ENCODE measurements around the gene MRPL52. TPM values are rescaled to one million over a fixed set of nuclear protein-coding genes. Genes with fewer than 3 reads are reported as not detected.

The MRPL52 gene
- total RNA-seq, 1 experiment from 2014 or later, result 71.3 TPM

DNA sequence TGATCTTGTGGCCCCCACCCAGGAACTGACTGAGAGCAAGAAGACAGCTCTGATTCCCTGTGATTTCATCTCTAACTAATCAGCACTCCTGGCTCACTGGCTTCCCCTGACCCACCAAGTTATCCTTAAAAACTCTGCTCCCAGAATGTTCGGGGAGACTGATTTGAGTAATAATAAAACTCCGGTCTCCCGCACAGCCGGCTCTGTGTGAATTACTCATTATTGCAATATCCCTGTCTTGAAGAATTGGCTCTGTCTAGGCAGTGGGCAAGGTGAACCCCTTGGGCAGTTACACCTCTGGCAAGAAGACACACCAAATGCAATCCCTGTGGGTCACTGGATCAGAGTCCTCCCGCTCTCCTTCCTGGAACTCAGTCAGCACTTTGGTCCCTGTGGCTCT is 35.7 kb upstream of the MRPL52 start:
- no peaks in the 10 kb centered on the region for H3K9me2 ChIP-seq (replicated peaks; ENCODE audit: insufficient read depth, low read length)
- no peaks in the 10 kb centered on the region for H3K27me3 ChIP-seq (ENCODE audit: low read length)
- no peaks in the 10 kb centered on the region for H3K79me2 ChIP-seq (ENCODE audit: low read length)
- no peak overlapping the region for H3K4me2 ChIP-seq (ENCODE audit: low read depth, low read length, poor library complexity, severe bottlenecking)
- H4K20me1 ChIP-seq (ENCODE audit: insufficient read depth, low read depth, low read length), result no peaks in the 10 kb centered on the region
- no peaks in the 10 kb centered on the region for H3K36me3 ChIP-seq (ENCODE audit: insufficient read depth, low read length)
- peaks cover 45% of the 10 kb centered on the region for H3K4me1 ChIP-seq (ENCODE audit: low read length)
- no peak overlapping the region for H3K4me3 ChIP-seq (ENCODE audit: low read length)
- DNase-seq, result no peak
- H3K9me3 ChIP-seq (ENCODE audit: low read length), result no peaks in the 10 kb centered on the region
- no peak overlapping the region for H3K27ac ChIP-seq (ENCODE audit: low read length)
- H2AFZ ChIP-seq (ENCODE audit: low read length), result no peak overlapping the region
- no peak overlapping the region for H3K9ac ChIP-seq (ENCODE audit: low read length)

DNA sequence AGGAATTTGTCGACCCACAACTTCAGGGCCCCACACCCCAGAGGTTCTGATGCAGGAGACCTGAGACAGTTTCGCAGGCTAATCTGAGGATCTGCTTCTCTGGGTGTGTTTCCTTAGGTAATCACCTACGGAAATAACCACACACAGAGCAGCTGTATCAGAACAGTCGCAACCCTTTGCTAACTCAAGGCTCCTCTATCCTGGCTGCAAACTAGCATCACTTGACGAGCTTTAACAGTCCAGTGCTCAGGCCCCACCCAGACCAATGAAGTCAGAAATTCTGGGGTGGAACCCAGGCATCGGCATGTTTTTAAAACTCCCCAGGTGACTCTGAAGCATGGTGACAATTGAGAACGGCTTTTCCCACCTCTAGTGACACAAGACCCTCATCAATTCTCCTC is 35.1 kb upstream of the MRPL52 start:
- Histone ChIP-seq H3K36me3 (ENCODE audit: insufficient read depth, low read length) (no peaks in the 10 kb centered on the region), H3K9ac (ENCODE audit: low read length) (no peak overlapping the region), H3K4me3 (ENCODE audit: low read length) (no peak overlapping the region), H3K4me2 (ENCODE audit: low read depth, low read length, poor library complexity, severe bottlenecking) (no peak overlapping the region), H3K79me2 (ENCODE audit: low read length) (no peaks in the 10 kb centered on the region), H4K20me1 (ENCODE audit: insufficient read depth, low read depth, low read length) (no peaks in the 10 kb centered on the region), H3K27ac (ENCODE audit: low read length) (no peak overlapping the region), H3K9me2 (replicated peaks; ENCODE audit: insufficient read depth, low read length) (no peaks in the 10 kb centered on the region), H3K9me3 (ENCODE audit: low read length) (no peaks in the 10 kb centered on the region), H2AFZ (ENCODE audit: low read length) (no peak overlapping the region), H3K27me3 (ENCODE audit: low read length) (no peaks in the 10 kb centered on the region), H3K4me1 (ENCODE audit: low read length) (peaks cover 43% of the 10 kb centered on the region)
- peak; percentile 60 for DNase-seq

DNA sequence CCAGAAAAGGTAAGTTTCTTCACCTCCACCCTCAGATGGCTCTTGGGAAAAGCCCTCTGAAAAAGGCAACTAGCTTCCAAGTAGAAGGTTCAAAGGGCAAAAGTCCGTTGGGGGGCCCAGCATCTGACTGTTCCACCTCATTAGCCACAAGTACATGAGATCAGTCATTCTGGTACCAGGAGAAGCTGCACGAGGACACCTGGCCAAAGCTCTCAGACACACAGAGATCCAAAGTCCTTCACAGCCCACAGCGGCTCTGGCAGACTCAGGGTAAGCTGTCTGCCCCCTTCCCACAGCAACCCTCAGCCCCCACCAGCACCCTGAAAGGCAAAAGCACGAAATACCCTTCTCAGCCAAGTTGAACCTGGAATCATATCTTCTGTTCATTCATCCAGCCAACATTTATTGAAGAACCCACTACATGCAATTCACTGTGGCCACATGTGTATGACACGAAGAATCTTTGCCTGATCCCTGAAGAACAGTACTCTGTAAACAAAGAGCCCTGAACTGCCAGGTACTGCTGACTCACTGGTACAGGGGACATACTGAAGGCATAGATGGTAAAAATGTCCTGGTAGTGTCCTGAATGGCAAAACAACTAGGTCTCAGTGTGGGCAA is 33.5 kb upstream of the MRPL52 start:
- no peak overlapping the region for H3K27ac ChIP-seq (ENCODE audit: low read length)
- no peaks in the 10 kb centered on the region for H3K9me3 ChIP-seq (ENCODE audit: low read length)
- H3K4me2 ChIP-seq (ENCODE audit: low read depth, low read length, poor library complexity, severe bottlenecking), result no peak overlapping the region
- H3K4me1 ChIP-seq (ENCODE audit: low read length), result peaks cover 27% of the 10 kb centered on the region
- H2AFZ ChIP-seq (ENCODE audit: low read length), result no peak overlapping the region
- H3K9ac ChIP-seq (ENCODE audit: low read length), result no peak overlapping the region
- no peak for DNase-seq
- no peaks in the 10 kb centered on the region for H3K27me3 ChIP-seq (ENCODE audit: low read length)
- H3K36me3 ChIP-seq (ENCODE audit: insufficient read depth, low read length), result no peaks in the 10 kb centered on the region
- no peaks in the 10 kb centered on the region for H4K20me1 ChIP-seq (ENCODE audit: insufficient read depth, low read depth, low read length)
- no peak overlapping the region for H3K4me3 ChIP-seq (ENCODE audit: low read length)
- no peaks in the 10 kb centered on the region for H3K79me2 ChIP-seq (ENCODE audit: low read length)
- H3K9me2 ChIP-seq (replicated peaks; ENCODE audit: insufficient read depth, low read length), result no peaks in the 10 kb centered on the region

GRCh38 chr14:22797017-22797917 is 32.4 kb upstream of the MRPL52 start:
- no peak overlapping the region for H2AFZ ChIP-seq (ENCODE audit: low read length)
- no peaks in the 10 kb centered on the region for H3K79me2 ChIP-seq (ENCODE audit: low read length)
- no peaks in the 10 kb centered on the region for H4K20me1 ChIP-seq (ENCODE audit: insufficient read depth, low read depth, low read length)
- no peak overlapping the region for H3K4me3 ChIP-seq (ENCODE audit: low read length)
- DNase-seq, result no peak
- H3K4me2 ChIP-seq (ENCODE audit: low read depth, low read length, poor library complexity, severe bottlenecking), result no peak overlapping the region
- no peaks in the 10 kb centered on the region for H3K9me2 ChIP-seq (replicated peaks; ENCODE audit: insufficient read depth, low read length)
- no peak overlapping the region for H3K27ac ChIP-seq (ENCODE audit: low read length)
- peaks cover 23% of the 10 kb centered on the region for H3K4me1 ChIP-seq (ENCODE audit: low read length)
- H3K9me3 ChIP-seq (ENCODE audit: low read length), result no peaks in the 10 kb centered on the region
- H3K9ac ChIP-seq (ENCODE audit: low read length), result no peak overlapping the region
- no peaks in the 10 kb centered on the region for H3K27me3 ChIP-seq (ENCODE audit: low read length)
- H3K36me3 ChIP-seq (ENCODE audit: insufficient read depth, low read length), result no peaks in the 10 kb centered on the region

DNA sequence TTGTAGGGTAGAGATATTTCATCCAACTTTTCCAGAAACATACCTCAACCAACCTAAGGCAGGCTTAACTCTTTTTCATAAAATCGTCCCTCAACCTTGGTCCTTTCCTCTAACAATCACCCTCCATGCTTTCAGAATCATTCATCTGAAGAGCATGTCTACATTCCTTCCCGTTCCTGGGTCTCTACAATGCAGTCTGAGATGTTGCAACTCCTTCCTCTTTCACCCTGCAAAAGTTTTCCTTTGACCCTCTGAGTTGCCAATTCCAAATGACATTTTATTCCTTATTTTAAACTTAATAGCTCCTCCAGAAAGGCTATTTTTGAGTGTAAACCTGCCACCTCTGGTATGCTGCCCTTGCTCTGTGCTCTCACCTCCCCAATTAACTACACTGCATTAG is 31.2 kb upstream of the MRPL52 start:
- Histone ChIP-seq H3K9me3 (ENCODE audit: low read length) (no peaks in the 10 kb centered on the region), H3K27me3 (ENCODE audit: low read length) (no peaks in the 10 kb centered on the region), H3K36me3 (ENCODE audit: insufficient read depth, low read length) (no peaks in the 10 kb centered on the region), H3K79me2 (ENCODE audit: low read length) (no peaks in the 10 kb centered on the region), H3K27ac (ENCODE audit: low read length) (no peak overlapping the region), H3K4me1 (ENCODE audit: low read length) (peaks cover 31% of the 10 kb centered on the region), H3K4me3 (ENCODE audit: low read length) (no peak overlapping the region), H2AFZ (ENCODE audit: low read length) (no peak overlapping the region), H3K9me2 (replicated peaks; ENCODE audit: insufficient read depth, low read length) (no peaks in the 10 kb centered on the region), H3K4me2 (ENCODE audit: low read depth, low read length, poor library complexity, severe bottlenecking) (no peak overlapping the region), H3K9ac (ENCODE audit: low read length) (no peak overlapping the region), H4K20me1 (ENCODE audit: insufficient read depth, low read depth, low read length) (no peaks in the 10 kb centered on the region)
- DNase-seq, result no peak

- Histone ChIP-seq H4K20me1 (ENCODE audit: insufficient read depth, low read depth, low read length) (no peaks in the 10 kb centered on the region), H3K9me2 (replicated peaks; ENCODE audit: insufficient read depth, low read length) (no peaks in the 10 kb centered on the region), H3K9me3 (ENCODE audit: low read length) (no peaks in the 10 kb centered on the region), H3K27me3 (ENCODE audit: low read length) (no peaks in the 10 kb centered on the region), H3K4me2 (ENCODE audit: low read depth, low read length, poor library complexity, severe bottlenecking) (no peak overlapping the region), H3K9ac (ENCODE audit: low read length) (no peak overlapping the region), H2AFZ (ENCODE audit: low read length) (no peak overlapping the region), H3K36me3 (ENCODE audit: insufficient read depth, low read length) (no peaks in the 10 kb centered on the region), H3K4me3 (ENCODE audit: low read length) (no peak overlapping the region), H3K4me1 (ENCODE audit: low read length) (peaks cover 36% of the 10 kb centered on the region), H3K27ac (ENCODE audit: low read length) (no peak overlapping the region), H3K79me2 (ENCODE audit: low read length) (no peaks in the 10 kb centered on the region)
- DNase-seq, result no peak
These were observed 29.3 kb upstream of the MRPL52 start for GRCh38 chr14:22800346-22800745.

DNA sequence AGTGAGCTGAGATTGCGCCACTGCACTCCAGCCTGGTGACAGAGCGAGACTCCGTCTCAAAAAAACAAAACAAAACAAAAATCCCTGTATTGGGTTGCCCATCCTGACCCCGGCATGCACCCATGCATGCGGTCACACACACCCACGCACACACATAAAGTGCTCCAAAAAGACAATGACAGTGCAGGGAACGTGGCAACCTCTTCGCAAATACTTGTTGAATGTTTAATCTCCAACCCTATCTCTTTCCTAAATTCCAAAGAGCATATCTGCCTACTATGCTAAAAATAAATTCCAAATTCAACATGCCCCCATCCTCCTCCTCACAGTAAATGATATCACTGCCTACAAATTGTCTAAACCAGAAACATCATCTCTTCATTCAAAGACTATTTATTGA is 28.0 kb upstream of the MRPL52 start:
- Histone ChIP-seq H3K79me2 (ENCODE audit: low read length) (no peaks in the 10 kb centered on the region), H3K9me3 (ENCODE audit: low read length) (no peaks in the 10 kb centered on the region), H3K27me3 (ENCODE audit: low read length) (no peaks in the 10 kb centered on the region), H3K4me3 (ENCODE audit: low read length) (no peak overlapping the region), H3K4me2 (ENCODE audit: low read depth, low read length, poor library complexity, severe bottlenecking) (no peak overlapping the region), H3K9ac (ENCODE audit: low read length) (no peak overlapping the region), H3K27ac (ENCODE audit: low read length) (no peak overlapping the region), H4K20me1 (ENCODE audit: insufficient read depth, low read depth, low read length) (no peaks in the 10 kb centered on the region), H3K36me3 (ENCODE audit: insufficient read depth, low read length) (no peaks in the 10 kb centered on the region), H3K9me2 (replicated peaks; ENCODE audit: insufficient read depth, low read length) (no peaks in the 10 kb centered on the region), H2AFZ (ENCODE audit: low read length) (no peak overlapping the region), H3K4me1 (ENCODE audit: low read length) (peaks cover 32% of the 10 kb centered on the region)
- no peak for DNase-seq

DNA sequence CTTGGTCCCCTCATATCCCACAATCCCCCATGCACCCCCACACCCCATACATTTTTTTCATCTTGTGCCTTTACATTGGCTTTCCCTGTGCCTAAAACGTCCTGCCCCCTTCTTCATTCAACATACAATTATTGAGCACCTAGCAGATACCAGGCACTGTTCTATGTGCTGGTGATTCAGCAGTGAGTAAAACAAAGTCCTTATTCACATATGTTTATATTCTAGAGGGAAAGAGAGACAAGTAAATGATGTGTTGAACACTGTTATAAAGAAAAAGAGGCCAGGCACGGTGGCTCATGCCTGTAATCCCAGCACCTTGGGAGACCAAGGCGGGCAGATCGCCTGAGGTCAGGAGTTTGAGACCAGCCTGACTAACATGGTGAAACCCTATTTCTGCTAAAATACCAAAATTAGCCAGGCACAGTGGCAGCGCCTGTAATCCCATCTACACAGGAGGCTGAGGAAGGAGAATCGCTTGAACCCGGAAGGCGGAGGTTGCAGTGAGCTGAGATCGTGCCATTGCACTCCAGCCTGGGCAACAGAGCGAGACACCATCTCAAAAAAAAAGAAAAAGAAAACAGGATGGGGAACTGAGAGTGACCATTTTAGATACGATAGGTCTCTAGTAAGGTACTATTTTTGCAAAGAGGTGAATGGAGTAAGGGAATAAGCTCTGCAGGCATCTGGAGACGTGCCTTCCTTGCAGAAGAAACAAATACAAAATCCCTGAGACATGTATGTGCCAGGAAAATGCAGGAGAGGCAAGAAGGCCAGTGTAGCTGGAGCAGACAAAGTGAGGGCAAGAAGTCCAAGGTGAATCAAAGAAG is 26.6 kb upstream of the MRPL52 start:
- Histone ChIP-seq H3K4me3 (ENCODE audit: low read length) (no peak overlapping the region), H3K4me2 (ENCODE audit: low read depth, low read length, poor library complexity, severe bottlenecking) (no peak overlapping the region)

More for the DNA sequence above, 26.6 kb upstream of the MRPL52 start:
- no peak overlapping the region for H2AFZ ChIP-seq (ENCODE audit: low read length)
- H3K9ac ChIP-seq (ENCODE audit: low read length), result no peak overlapping the region
- no peak overlapping the region for H3K27ac ChIP-seq (ENCODE audit: low read length)
- no peaks in the 10 kb centered on the region for H3K79me2 ChIP-seq (ENCODE audit: low read length)
- peaks cover 25% of the 10 kb centered on the region for H3K4me1 ChIP-seq (ENCODE audit: low read length)
- H3K36me3 ChIP-seq (ENCODE audit: insufficient read depth, low read length), result no peaks in the 10 kb centered on the region
- no peaks in the 10 kb centered on the region for H3K9me3 ChIP-seq (ENCODE audit: low read length)
- no peaks in the 10 kb centered on the region for H3K27me3 ChIP-seq (ENCODE audit: low read length)
- no peak for DNase-seq
- no peaks in the 10 kb centered on the region for H4K20me1 ChIP-seq (ENCODE audit: insufficient read depth, low read depth, low read length)
- H3K9me2 ChIP-seq (replicated peaks; ENCODE audit: insufficient read depth, low read length), result no peaks in the 10 kb centered on the region

Data from Karpas-422 (cell line).